ENCODE measurements around the gene TRMT112.

TRMT112 gene

DNA sequence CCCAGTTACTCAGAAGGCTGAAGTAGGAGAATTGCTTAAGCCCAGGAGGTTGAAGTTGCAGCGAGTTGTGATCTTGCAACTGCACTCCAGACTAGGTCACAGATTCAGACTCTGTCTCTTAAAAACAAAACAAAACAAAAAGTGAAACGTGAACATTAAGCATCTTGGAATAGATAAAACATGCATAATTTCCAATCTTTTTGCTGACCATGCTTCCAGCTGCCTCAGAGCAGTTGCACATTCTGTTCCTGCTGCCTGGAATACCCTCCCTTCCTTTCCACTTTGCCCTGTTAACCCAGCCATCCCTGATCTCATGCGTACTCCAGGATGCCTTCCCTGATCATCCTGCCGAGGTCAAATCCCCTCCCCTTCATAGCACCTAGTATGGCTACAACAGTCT is 21.9 kb upstream of the TRMT112 start:
- Histone ChIP-seq H3K9ac (ENCODE audit: low read depth, low read length) (no peak overlapping the region), H3K36me3 (ENCODE audit: insufficient read depth, low read length) (no peaks in the 10 kb centered on the region), H3K9me3 (replicated peaks; ENCODE audit: low read length) (no peaks in the 10 kb centered on the region), H3K4me1 (ENCODE audit: control insufficient read depth, insufficient read depth, low read length) (peaks cover 18% of the 10 kb centered on the region), H3K27me3 (ENCODE audit: control insufficient read depth, insufficient read depth, low read length) (no peaks in the 10 kb centered on the region), H3K4me2 (ENCODE audit: low read length) (no peak overlapping the region), H3K4me3 (ENCODE audit: low read length) (no peak overlapping the region)

DNA sequence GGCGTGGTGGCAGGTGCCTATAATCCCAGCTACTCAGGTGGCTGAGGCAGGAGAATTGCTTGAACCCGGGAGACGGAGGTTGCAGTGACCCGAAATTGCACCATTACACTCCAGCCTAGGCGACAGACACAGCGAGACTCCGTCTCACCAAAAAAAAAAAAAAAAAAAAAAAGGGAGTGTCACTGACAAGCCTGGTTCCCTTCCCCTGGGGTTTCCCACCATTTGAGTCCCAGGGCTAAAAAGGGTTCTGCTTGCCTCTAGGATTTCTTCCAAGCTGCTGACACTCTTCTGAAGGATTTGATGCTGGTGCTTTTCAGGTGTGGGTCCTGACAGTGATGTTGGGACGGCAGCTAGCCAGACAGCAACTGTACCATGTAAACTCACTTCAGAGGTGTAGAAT is 21.4 kb upstream of the TRMT112 start:
- H3K4me2 ChIP-seq (ENCODE audit: low read length): no peak overlapping the region
- H3K4me3 ChIP-seq (ENCODE audit: low read length): no peak overlapping the region
- peaks cover 18% of the 10 kb centered on the region for H3K4me1 ChIP-seq (ENCODE audit: control insufficient read depth, insufficient read depth, low read length)
- no peaks in the 10 kb centered on the region for H3K27me3 ChIP-seq (ENCODE audit: control insufficient read depth, insufficient read depth, low read length)
- no peak overlapping the region for H3K9ac ChIP-seq (ENCODE audit: low read depth, low read length)
- H3K36me3 ChIP-seq (ENCODE audit: insufficient read depth, low read length): no peaks in the 10 kb centered on the region
- no peaks in the 10 kb centered on the region for H3K9me3 ChIP-seq (replicated peaks; ENCODE audit: low read length)

DNA sequence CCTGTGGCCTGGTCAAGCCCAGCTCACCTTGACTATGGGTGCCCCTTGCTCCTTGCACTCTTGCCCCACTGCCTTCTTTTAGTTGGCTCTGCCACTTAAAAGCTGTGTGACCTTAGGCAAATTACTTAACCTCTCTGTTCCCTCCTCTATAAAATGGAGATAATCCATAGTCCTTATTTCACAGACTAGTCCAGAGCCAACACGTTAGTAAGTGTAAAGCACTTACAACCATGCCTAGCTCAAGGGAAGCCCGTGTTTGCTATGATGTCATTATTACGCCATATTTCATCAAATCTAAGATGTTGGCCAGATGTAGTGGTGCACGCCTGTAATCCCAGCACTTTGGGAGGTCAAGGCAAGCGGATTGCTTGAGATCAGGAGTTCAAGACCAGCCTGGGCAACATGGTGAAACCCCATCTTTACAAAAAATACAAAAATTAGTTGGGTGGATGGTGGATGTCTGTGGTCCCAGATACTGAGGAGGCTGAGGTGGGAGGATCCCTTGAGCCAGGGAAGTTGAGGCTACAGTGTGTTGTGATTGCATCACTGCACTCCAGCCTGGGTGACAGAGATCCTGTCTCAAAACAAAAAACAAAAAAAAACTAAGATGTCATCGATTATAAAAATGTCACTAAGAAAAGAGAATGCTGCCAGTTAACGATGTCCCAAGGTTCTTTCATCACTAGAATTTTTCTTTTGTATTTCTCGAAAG is 20.3 kb upstream of the TRMT112 start:
- H3K4me3 ChIP-seq (ENCODE audit: low read length): no peak overlapping the region
- no peaks in the 10 kb centered on the region for H3K27me3 ChIP-seq (ENCODE audit: control insufficient read depth, insufficient read depth, low read length)
- H3K4me2 ChIP-seq (ENCODE audit: low read length): no peak overlapping the region
- H3K4me1 ChIP-seq (ENCODE audit: control insufficient read depth, insufficient read depth, low read length): peaks cover 18% of the 10 kb centered on the region
- H3K9me3 ChIP-seq (replicated peaks; ENCODE audit: low read length): no peaks in the 10 kb centered on the region
- H3K9ac ChIP-seq (ENCODE audit: low read depth, low read length): no peak overlapping the region
- H3K36me3 ChIP-seq (ENCODE audit: insufficient read depth, low read length): no peaks in the 10 kb centered on the region

DNA sequence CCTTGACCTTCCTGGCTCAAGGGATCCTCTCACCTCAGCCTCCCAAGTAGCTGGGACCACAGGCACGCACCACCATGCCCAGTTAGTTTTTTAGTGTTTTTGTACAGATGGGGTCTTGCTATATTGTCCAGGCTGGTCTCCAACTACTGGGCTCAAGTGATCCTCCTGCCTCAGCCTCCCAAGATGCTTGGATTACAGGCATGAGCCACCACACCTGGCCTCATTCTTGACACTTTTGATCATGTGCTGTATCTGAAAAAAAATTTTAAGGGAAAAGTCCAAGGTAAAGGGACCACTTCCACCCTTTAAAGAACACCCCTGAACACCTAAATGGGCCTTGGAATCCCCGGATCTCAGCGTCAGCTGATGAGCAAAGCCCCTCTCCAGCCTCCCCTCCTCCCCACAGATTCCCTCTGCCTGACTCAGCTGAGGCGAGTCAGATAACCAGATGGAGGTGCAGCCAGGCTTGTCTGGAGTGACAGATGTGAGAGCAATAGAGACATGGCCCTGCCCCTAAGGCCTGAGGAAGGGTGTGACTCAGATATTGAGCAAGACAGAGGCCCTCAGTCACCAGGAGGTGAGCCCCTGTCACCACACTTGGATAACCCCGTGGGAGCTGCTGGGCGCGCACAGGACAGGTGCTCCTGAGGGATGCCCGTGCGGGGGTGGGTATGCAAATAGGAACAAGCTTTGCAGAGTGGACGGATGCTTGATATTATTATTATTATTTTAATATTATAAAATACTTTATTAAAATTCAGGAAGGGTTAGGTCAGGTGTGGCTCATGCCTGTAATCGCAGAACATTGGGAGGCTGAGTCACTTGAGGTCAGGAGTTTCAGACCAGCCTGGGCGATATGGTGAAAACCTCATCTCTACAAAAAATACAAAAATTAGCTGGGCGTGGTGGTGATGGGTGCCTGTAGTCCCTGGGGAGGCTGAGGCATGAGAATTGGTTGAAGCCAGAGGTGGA is 17.7 kb upstream of the TRMT112 start:
- no peaks in the 10 kb centered on the region for H3K27me3 ChIP-seq (ENCODE audit: control insufficient read depth, insufficient read depth, low read length)

DNA sequence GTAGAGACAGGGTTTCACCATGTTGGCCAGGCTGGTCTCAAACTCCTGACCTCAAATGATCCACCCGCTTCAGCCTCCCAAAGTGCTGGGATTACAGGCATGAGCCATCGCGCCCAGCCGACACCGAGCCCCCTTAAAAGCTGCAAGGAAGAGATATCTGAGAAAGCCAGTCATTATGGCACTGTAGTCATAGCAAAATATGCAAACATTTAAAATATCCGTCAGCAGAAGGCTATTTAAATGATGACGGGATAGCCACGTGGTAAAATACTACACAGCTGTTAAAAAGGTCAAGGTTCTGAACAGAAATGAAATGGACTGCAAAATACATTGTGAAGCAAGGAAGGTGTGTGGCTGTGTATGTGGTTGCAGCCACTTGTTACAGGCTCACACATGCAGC is 16.2 kb upstream of the TRMT112 start:
- peaks cover 5% of the 10 kb centered on the region for H3K27me3 ChIP-seq (ENCODE audit: control insufficient read depth, insufficient read depth, low read length)
- H3K9me3 ChIP-seq (replicated peaks; ENCODE audit: low read length): no peaks in the 10 kb centered on the region
- no peak overlapping the region for H3K4me3 ChIP-seq (ENCODE audit: low read length)
- no peak overlapping the region for H3K9ac ChIP-seq (ENCODE audit: low read depth, low read length)
- peaks cover 23% of the 10 kb centered on the region for H3K4me1 ChIP-seq (ENCODE audit: control insufficient read depth, insufficient read depth, low read length)
- no peak overlapping the region for H3K4me2 ChIP-seq (ENCODE audit: low read length)
- no peaks in the 10 kb centered on the region for H3K36me3 ChIP-seq (ENCODE audit: insufficient read depth, low read length)

More for the DNA sequence above, 17.7 kb upstream of the TRMT112 start:
- H3K4me3 ChIP-seq (ENCODE audit: low read length): no peak overlapping the region
- H3K36me3 ChIP-seq (ENCODE audit: insufficient read depth, low read length): no peaks in the 10 kb centered on the region
- H3K9ac ChIP-seq (ENCODE audit: low read depth, low read length): no peak overlapping the region
- no peak overlapping the region for H3K4me2 ChIP-seq (ENCODE audit: low read length)
- H3K9me3 ChIP-seq (replicated peaks; ENCODE audit: low read length): no peaks in the 10 kb centered on the region
- peaks cover 23% of the 10 kb centered on the region for H3K4me1 ChIP-seq (ENCODE audit: control insufficient read depth, insufficient read depth, low read length)

DNA sequence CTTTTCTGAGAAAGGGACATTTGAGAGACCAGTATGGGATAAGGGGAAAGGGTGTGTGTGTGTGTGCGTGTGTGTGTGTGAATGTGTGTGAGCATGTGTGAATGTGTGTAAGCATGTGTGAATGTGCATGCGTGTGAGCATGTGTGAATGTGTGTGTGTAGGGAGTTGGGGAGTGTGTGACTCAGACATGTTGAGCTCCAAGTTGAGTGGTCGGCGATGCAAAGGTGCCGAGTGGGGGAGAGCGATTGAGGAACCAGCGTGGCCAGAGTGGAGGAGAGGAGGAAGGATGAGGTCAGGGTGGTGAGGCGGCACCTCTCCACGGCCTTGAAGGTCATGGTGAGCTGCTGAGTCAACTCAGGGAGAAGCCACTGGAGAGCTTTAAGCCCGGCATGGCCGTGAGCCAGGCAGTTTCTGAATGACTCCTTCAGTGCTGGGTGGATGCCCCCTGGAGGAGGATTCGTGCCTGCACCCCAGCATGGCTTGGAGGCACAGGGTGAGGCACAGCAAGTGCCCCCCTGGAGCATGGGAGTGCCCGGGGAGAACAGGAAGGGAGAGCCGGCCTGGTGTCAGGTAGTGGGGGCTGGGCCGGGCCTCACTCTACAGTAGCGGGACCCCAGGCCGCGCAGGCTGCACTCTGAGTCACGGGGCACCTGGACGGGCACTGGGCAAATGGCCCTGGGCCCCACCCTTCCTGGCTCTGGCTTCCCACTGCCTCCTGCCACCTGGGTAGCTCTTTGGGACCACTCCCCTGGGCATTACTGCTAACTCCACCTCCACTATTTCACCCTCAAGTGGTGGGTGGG is 14.4 kb upstream of the TRMT112 start:
- Histone ChIP-seq H3K9ac (ENCODE audit: low read depth, low read length) (no peak overlapping the region), H3K4me3 (ENCODE audit: low read length) (no peak overlapping the region), H3K9me3 (replicated peaks; ENCODE audit: low read length) (no peaks in the 10 kb centered on the region), H3K4me1 (ENCODE audit: control insufficient read depth, insufficient read depth, low read length) (peaks cover 23% of the 10 kb centered on the region), H3K36me3 (ENCODE audit: insufficient read depth, low read length) (no peaks in the 10 kb centered on the region), H3K27me3 (ENCODE audit: control insufficient read depth, insufficient read depth, low read length) (peaks cover 8% of the 10 kb centered on the region), H3K4me2 (ENCODE audit: low read length) (peak overlapping the region; percentile 20)

DNA sequence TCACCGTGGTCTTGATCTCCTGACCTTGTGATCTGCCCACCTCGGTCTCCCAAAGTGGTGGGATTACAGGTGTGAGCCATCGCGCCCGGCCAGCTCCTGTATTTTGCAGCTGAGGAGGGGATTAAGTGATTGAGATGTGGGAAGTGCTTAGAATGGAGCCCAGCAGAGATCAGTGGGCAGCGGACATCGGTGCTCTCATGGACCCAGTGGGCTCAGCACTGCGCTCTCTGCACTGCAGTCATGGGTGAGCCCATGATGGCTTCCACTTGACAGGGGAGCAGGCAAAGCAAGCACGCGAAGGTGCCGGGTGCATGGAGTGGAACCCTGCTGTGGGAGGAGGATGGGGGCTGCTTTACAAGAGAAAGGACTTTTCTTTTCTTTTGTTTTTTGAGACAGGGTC is 13.5 kb upstream of the TRMT112 start:
- H3K4me3 ChIP-seq (ENCODE audit: low read length): no peak overlapping the region

DNA sequence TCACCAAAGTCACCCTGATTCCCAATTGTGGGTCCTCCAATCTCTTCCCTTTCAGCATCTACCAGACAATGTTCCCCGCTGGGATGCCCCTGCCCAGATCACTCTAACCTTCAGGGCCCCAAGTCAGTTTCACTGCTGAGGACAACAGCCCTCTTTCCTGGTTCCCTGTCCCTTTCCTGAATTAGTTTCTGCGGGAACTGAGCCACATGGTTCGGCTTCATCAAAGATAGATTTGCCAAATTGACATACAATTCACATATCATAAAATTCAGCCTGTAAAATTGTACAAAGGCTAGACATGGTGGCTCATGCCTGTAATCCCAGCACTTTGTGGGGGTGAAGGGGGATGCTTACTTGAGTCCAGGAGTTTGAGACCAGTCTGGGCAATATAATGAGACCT is 10.6 kb upstream of the TRMT112 start:
- no peak overlapping the region for H3K4me2 ChIP-seq (ENCODE audit: low read length)
- no peak overlapping the region for H3K4me3 ChIP-seq (ENCODE audit: low read length)
- peaks cover 12% of the 10 kb centered on the region for H3K4me1 ChIP-seq (ENCODE audit: control insufficient read depth, insufficient read depth, low read length)
- H3K36me3 ChIP-seq (ENCODE audit: insufficient read depth, low read length): no peaks in the 10 kb centered on the region
- H3K27me3 ChIP-seq (ENCODE audit: control insufficient read depth, insufficient read depth, low read length): peaks cover 8% of the 10 kb centered on the region
- no peak overlapping the region for H3K9ac ChIP-seq (ENCODE audit: low read depth, low read length)
- H3K9me3 ChIP-seq (replicated peaks; ENCODE audit: low read length): no peaks in the 10 kb centered on the region

More for the DNA sequence above, 13.5 kb upstream of the TRMT112 start:
- Histone ChIP-seq H3K36me3 (ENCODE audit: insufficient read depth, low read length) (no peaks in the 10 kb centered on the region), H3K27me3 (ENCODE audit: control insufficient read depth, insufficient read depth, low read length) (peaks cover 8% of the 10 kb centered on the region), H3K4me2 (ENCODE audit: low read length) (no peak overlapping the region), H3K9me3 (replicated peaks; ENCODE audit: low read length) (no peaks in the 10 kb centered on the region), H3K9ac (ENCODE audit: low read depth, low read length) (no peak overlapping the region), H3K4me1 (ENCODE audit: control insufficient read depth, insufficient read depth, low read length) (peaks cover 23% of the 10 kb centered on the region)

DNA sequence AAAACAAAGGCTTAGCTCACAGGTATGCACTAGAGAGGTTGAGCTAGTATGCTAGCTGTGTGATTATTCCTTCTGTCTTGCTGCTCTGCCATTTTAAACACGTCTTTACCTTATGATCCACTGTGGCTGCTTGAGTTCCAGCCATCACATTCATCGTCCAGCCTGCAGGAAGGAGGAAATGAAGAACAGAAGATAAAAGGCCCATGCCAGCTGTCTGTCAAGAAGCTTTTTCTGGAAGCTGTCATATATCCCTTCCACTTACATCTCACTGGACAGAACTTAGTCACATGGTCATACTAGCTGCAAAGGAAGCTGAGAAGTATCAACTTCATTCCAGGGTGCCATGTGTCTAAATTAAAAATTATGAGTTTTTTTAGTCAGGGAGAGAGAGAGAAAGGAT is 10.0 kb upstream of the TRMT112 start:
- Histone ChIP-seq H3K4me1 (ENCODE audit: control insufficient read depth, insufficient read depth, low read length) (peaks cover 10% of the 10 kb centered on the region), H3K4me3 (ENCODE audit: low read length) (no peak overlapping the region), H3K9ac (ENCODE audit: low read depth, low read length) (no peak overlapping the region), H3K36me3 (ENCODE audit: insufficient read depth, low read length) (peaks cover 5% of the 10 kb centered on the region), H3K9me3 (replicated peaks; ENCODE audit: low read length) (no peaks in the 10 kb centered on the region), H3K4me2 (ENCODE audit: low read length) (no peak overlapping the region), H3K27me3 (ENCODE audit: control insufficient read depth, insufficient read depth, low read length) (peaks cover 8% of the 10 kb centered on the region)

DNA sequence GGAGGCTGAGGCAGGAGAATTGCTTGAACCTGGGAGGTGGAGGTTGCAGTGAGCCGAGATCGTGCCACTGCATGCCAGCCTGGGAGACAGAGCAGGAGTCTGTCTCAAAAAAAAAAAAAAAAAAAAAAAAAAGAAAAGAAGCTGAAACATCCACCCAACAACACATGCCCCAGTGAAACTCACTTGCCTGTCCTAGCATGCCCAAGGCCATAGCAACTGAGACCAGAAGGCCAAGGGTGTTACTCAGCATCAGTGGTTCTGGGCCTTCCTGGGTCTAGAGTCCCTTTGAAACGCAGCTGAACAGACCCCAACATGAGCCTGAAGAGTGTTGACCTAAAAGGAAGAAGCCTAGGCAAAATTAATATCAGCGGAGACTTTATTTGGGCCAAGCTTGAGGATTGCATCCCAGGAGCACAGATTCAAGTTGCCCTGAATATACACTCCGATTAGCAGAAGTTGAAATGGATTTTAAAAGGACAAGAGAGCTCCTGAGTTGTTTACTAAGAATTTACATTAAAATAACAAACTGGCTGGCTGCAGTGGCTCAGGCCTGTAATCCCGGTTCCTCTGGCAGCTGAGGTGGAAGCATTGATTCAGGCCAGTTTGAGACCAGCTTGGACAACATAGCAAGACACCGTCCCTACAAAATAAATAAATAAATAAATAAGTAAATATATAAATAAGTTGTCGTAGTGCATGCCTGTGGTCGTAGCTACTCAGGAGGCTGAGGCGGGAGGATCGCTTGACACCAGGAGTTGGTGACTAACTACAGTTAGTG is 7.5 kb upstream of the TRMT112 start:
- H3K9ac ChIP-seq (ENCODE audit: low read depth, low read length): no peak overlapping the region
- H3K4me2 ChIP-seq (ENCODE audit: low read length): no peak overlapping the region
- H3K4me3 ChIP-seq (ENCODE audit: low read length): no peak overlapping the region
- H3K9me3 ChIP-seq (replicated peaks; ENCODE audit: low read length): no peaks in the 10 kb centered on the region
- no peaks in the 10 kb centered on the region for H3K4me1 ChIP-seq (ENCODE audit: control insufficient read depth, insufficient read depth, low read length)
- H3K36me3 ChIP-seq (ENCODE audit: insufficient read depth, low read length): peaks cover 23% of the 10 kb centered on the region
- H3K27me3 ChIP-seq (ENCODE audit: control insufficient read depth, insufficient read depth, low read length): peaks cover 8% of the 10 kb centered on the region
